Effector CD8-positive, alpha-beta T cell (primary cell): ENCODE data around the gene ART5.
"Not testable (repeated sequence)": the region's sequence is repeated elsewhere in the genome, so short reads cannot be mapped to it uniquely, and the experiment has no call there.

Source experiments
- DNase-seq: peaks from one replicate; lab custom pipeline; 2025; lab: John Stamatoyannopoulos, UW

Gene ART5

GRCh38 chr11:3658252-3658651 is 16.5 kb upstream of the ART5 start:
- no peak for DNase-seq

- DNase-seq = not testable (repeated sequence)
Observed at GRCh38 chr11:3657331-3657730, 15.5 kb upstream of the ART5 start.

- DNase-seq = no peak
Observed at GRCh38 chr11:3655547-3655946, 13.8 kb upstream of the ART5 start.

- DNase-seq = not testable (repeated sequence)
Observed at GRCh38 chr11:3652514-3652913, 10.7 kb upstream of the ART5 start.

GRCh38 chr11:3649374-3649773 is 7.6 kb upstream of the ART5 start:
- DNase-seq = not testable (repeated sequence)

GRCh38 chr11:3648843-3649242 is 7.1 kb upstream of the ART5 start:
- not testable (repeated sequence) for DNase-seq

- DNase-seq = no peak
Observed at GRCh38 chr11:3645552-3645951, 3.8 kb upstream of the ART5 start.

GRCh38 chr11:3644817-3645235 is 3.0 kb upstream of the ART5 start, which contains the start of gene ART1:
ART1 (plus strand) TSS chr11:3645128; CDS start chr11:3659214, 14,086 bp downstream.
- no peak for DNase-seq

GRCh38 chr11:3643102-3643546 is 1.3 kb upstream of the ART5 start:
- DNase-seq = not testable (repeated sequence)

- DNase-seq = peak; percentile 53
Observed at GRCh38 chr11:3642071-3642951, 519 bp upstream of the ART5 start.

GRCh38 chr11:3641191-3641590 is 601 bp downstream of the ART5 start:
- no peak for DNase-seq

GRCh38 chr11:3639841-3640240 is 2.0 kb downstream of the ART5 start:
- DNase-seq = no peak

GRCh38 chr11:3638513-3638912 is 3.3 kb downstream of the ART5 start:
- no peak for DNase-seq

GRCh38 chr11:3637201-3637600 is 4.6 kb downstream of the ART5 start:
- no peak for DNase-seq

GRCh38 chr11:3635641-3636375 is 6.0 kb downstream of the ART5 start:
- no peak for DNase-seq

- no peak for DNase-seq
Observed at GRCh38 chr11:3632070-3632660, 9.6 kb downstream of the ART5 start.

- no peak for DNase-seq
Observed at GRCh38 chr11:3631331-3631730, 10.5 kb downstream of the ART5 start.

GRCh38 chr11:3627291-3627690 is 14.5 kb downstream of the ART5 start:
- no peak for DNase-seq

GRCh38 chr11:3626250-3626960 is 15.4 kb downstream of the ART5 start:
- DNase-seq = no peak

GRCh38 chr11:3623767-3624458 is 17.9 kb downstream of the ART5 start:
- no peak for DNase-seq

GRCh38 chr11:3623121-3623520 is 18.7 kb downstream of the ART5 start:
- no peak for DNase-seq
